Measurements from ENCODE around the gene PCNX1. TPM values are rescaled to one million over a fixed set of nuclear protein-coding genes. Genes with fewer than 3 reads are reported as not detected.

The PCNX1 gene
- total and polyA plus RNA-seq, 2 experiments from 2014 or later = 10.0 to 64.2 TPM

DNA sequence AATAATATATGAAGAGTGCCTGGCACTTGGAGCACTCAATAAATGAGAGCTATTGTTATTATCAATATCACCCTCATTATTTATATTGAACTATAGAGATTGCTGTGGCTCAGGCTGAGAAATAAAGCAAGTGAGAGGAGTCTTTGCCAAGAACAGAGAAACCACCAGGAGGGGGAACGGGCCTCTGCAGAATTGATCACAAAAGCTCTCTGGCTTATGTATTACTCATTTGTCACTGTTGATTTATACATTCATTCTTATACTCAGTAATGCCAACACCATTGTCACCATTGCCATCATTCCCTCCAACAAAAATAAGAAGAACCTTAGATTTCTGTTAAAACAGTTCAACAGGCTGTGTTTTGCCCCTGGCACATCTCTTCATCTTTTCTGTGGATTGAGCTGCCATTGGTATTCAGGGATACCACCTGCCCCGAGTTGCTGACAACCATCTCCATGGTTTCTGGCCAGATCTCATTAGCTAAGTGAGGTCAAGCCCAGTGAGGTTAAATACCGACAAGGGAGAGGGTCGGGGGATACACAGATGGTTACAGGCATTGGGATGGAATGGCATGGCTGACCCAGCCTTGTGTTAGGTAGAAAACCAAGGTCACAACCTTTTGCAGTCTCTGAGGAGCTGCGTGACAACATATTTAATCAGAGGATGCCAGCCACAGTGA is 21.8 kb upstream of the PCNX1 start:
- no peak for DNase-seq (ENCODE audit: low spot score)
- Histone ChIP-seq H3K4me2 (no peak overlapping the region), H3K4me1 (ENCODE audit: insufficient read depth) (no peaks in the 10 kb centered on the region), H3K4me3 (no peak overlapping the region), H3K9me2 (replicated peaks; ENCODE audit: insufficient read depth) (no peaks in the 10 kb centered on the region), H2AFZ (no peak overlapping the region), H3K36me3 (replicated peaks; ENCODE audit: insufficient read depth, low read depth) (no peaks in the 10 kb centered on the region), H4K20me1 (ENCODE audit: insufficient read depth, poor library complexity, severe bottlenecking) (no peaks in the 10 kb centered on the region), H3K9me3 (ENCODE audit: low read depth) (no peaks in the 10 kb centered on the region), H3K79me2 (no peaks in the 10 kb centered on the region), H3K27me3 (peaks cover 2% of the 10 kb centered on the region), H3K27ac (no peak overlapping the region)
- TF ChIP-seq EZH2 (IDR thresholded peaks at IDR 0.05; ENCODE audit: borderline replicate concordance) (no peak), EZH2phosphoT487 (IDR thresholded peaks at IDR 0.05; ENCODE audit: low read depth, severe bottlenecking, unreplicated experiment) (no peak)
- TF ChIP-seq, protein P1, sequence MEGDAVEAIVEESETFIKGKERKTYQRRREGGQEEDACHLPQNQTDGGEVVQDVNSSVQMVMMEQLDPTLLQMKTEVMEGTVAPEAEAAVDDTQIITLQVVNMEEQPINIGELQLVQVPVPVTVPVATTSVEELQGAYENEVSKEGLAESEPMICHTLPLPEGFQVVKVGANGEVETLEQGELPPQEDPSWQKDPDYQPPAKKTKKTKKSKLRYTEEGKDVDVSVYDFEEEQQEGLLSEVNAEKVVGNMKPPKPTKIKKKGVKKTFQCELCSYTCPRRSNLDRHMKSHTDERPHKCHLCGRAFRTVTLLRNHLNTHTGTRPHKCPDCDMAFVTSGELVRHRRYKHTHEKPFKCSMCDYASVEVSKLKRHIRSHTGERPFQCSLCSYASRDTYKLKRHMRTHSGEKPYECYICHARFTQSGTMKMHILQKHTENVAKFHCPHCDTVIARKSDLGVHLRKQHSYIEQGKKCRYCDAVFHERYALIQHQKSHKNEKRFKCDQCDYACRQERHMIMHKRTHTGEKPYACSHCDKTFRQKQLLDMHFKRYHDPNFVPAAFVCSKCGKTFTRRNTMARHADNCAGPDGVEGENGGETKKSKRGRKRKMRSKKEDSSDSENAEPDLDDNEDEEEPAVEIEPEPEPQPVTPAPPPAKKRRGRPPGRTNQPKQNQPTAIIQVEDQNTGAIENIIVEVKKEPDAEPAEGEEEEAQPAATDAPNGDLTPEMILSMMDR (IDR thresholded peaks at IDR 0.05; ENCODE audit: poor library complexity) = no peak
- 80% methylated on average over 5 of the region's 5 CpGs for whole genome bisulfite sequencing (ENCODE audit: low lambda C conversion rate, missing lambda C conversion rate)

DNA sequence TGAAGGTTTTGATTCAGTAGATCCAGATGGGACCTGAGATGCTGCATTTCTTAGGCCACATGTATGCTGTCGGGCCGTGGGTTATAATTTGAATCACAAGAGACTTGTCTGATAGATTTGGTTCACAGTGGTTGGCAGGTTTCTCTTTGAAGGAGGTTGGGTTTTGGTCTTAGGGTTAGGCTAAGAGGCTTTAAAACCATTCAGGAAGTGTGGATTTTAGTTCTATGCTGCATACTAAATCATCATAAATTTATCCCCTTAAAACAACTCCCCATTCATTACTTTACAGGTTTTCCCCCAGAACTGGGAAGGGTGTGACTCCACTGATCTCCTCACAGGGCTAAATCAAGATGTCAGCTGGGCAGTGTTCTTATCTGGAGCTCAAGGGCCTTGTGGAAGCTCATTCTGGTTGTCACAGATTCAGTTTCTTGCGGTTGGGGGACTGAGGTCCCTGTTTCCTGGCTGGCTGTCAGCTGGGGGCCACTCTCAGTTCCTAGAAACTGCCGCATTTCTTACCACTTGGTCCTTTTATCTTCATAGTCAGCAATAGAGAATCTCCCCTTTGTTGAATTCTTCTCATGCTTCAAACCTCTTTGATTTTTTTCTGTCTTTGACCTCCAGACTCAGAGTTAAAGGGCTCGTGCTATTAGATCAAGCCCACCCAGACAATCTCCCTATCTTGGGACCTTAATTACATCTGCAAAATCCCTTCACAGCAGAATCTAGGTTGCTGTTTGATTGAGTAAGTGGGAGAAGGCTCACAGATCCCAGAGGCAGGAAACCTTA is 20.6 kb upstream of the PCNX1 start:
- H3K79me2 ChIP-seq = no peaks in the 10 kb centered on the region
- no peak overlapping the region for H3K4me3 ChIP-seq
- peaks cover 2% of the 10 kb centered on the region for H3K27me3 ChIP-seq
- 59% methylated on average over 5 of the region's 5 CpGs for WGBS (ENCODE audit: low lambda C conversion rate, missing lambda C conversion rate)
- no peaks in the 10 kb centered on the region for H3K36me3 ChIP-seq (replicated peaks; ENCODE audit: insufficient read depth, low read depth)
- H3K27ac ChIP-seq = no peak overlapping the region
- no peak for DNase-seq (ENCODE audit: low spot score)
- TF ChIP-seq, protein P1 (IDR thresholded peaks at IDR 0.05; ENCODE audit: poor library complexity) = no peak
- TF ChIP-seq EZH2phosphoT487 (IDR thresholded peaks at IDR 0.05; ENCODE audit: low read depth, severe bottlenecking, unreplicated experiment) (no peak), EZH2 (IDR thresholded peaks at IDR 0.05; ENCODE audit: borderline replicate concordance) (no peak)
- no peak overlapping the region for H2AFZ ChIP-seq
- H4K20me1 ChIP-seq (ENCODE audit: insufficient read depth, poor library complexity, severe bottlenecking) = no peaks in the 10 kb centered on the region
- H3K9me3 ChIP-seq (ENCODE audit: low read depth) = no peaks in the 10 kb centered on the region
- H3K4me1 ChIP-seq (ENCODE audit: insufficient read depth) = no peaks in the 10 kb centered on the region
- no peak overlapping the region for H3K4me2 ChIP-seq
- no peaks in the 10 kb centered on the region for H3K9me2 ChIP-seq (replicated peaks; ENCODE audit: insufficient read depth)

DNA sequence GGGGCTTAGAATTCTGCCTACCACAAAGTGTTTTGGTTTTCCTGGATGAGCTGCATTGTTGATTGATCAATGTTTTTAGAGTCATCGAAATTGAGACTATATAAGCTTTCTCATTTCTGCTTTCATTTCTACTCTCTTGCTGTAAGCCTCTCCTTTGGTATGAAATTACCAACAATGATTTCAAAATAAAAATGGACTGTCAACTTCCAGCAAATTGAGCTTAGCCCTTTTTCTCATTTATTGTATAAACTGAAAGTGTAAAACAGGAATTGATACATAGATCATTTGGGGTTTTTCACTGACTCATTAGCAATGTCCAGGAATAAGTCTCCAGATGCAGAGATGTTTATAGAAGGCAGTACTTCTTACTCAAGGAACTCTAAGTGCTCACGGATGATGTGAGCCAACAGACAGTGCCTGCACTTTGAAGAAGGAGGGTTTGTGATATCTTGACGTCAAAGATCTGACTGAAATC is 20.0 kb upstream of the PCNX1 start:
- Histone ChIP-seq H3K4me2 (no peak overlapping the region), H3K36me3 (replicated peaks; ENCODE audit: insufficient read depth, low read depth) (no peaks in the 10 kb centered on the region), H3K4me3 (no peak overlapping the region), H2AFZ (no peak overlapping the region), H3K27me3 (peaks cover 2% of the 10 kb centered on the region), H3K4me1 (ENCODE audit: insufficient read depth) (no peaks in the 10 kb centered on the region), H3K9me2 (replicated peaks; ENCODE audit: insufficient read depth) (no peaks in the 10 kb centered on the region), H3K27ac (no peak overlapping the region), H3K79me2 (no peaks in the 10 kb centered on the region), H3K9me3 (ENCODE audit: low read depth) (no peaks in the 10 kb centered on the region), H4K20me1 (ENCODE audit: insufficient read depth, poor library complexity, severe bottlenecking) (no peaks in the 10 kb centered on the region)
- TF ChIP-seq, protein P1 (IDR thresholded peaks at IDR 0.05; ENCODE audit: poor library complexity) = no peak
- no peak for TF ChIP-seq EZH2 (IDR thresholded peaks at IDR 0.05; ENCODE audit: borderline replicate concordance)
- no peak for TF ChIP-seq EZH2phosphoT487 (IDR thresholded peaks at IDR 0.05; ENCODE audit: low read depth, severe bottlenecking, unreplicated experiment)
- no peak for DNase-seq (ENCODE audit: low spot score)
- WGBS (ENCODE audit: low lambda C conversion rate, missing lambda C conversion rate) = 52% methylated on average over 3 of the region's 3 CpGs

All from hepatocyte (in vitro differentiated cells).